Forelimb muscle (tissue), 1 donor: ENCODE data around the gene KRTAP4-12. TPM values are rescaled to one million over a fixed set of nuclear protein-coding genes. Genes with fewer than 3 reads are reported as not detected.
"Not testable (repeated sequence)": the region's sequence is repeated elsewhere in the genome, so short reads cannot be mapped to it uniquely, and the experiment has no call there.

Experiments used
- DNase-seq: peaks from one replicate; pipeline ENCODE4 v3.0.0-alpha.2; 2013; ENCODE audit warnings: low read depth
- polyA plus RNA-seq: library from polyadenylated mRNA; unstranded; fragments of 120-200 nt; gene quantifications from one replicate; pipeline ENCODE4 v1.2.1, GENCODE V29; 2013; ENCODE audit not compliant: insufficient read length

The KRTAP4-12 gene
- polyA plus RNA-seq, 1 donor, result not detected

DNA sequence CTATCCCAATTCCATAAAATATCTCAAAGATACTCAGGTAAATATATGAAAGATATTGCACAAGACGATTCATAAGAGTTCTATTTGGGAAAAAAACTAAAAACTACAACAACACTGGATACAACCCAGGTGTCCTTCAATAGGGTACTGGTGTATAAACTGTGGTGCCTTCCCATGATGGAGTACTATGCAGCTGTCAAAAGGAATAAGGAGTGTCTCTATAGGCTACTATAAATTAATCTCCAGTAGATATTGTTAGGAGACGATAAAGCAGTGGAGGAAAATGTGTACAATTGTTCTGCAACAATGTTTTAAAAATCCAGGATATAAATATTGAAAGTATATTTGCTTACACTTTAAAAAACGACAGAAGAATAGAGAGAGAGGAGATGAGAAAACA, 2.4 kb upstream of the KRTAP4-12 start:
- DNase-seq, result no peak

- no peak for DNase-seq
Observed at GRCh38 chr17:41125064-41125463, 1.1 kb upstream of the KRTAP4-12 start.

DNA sequence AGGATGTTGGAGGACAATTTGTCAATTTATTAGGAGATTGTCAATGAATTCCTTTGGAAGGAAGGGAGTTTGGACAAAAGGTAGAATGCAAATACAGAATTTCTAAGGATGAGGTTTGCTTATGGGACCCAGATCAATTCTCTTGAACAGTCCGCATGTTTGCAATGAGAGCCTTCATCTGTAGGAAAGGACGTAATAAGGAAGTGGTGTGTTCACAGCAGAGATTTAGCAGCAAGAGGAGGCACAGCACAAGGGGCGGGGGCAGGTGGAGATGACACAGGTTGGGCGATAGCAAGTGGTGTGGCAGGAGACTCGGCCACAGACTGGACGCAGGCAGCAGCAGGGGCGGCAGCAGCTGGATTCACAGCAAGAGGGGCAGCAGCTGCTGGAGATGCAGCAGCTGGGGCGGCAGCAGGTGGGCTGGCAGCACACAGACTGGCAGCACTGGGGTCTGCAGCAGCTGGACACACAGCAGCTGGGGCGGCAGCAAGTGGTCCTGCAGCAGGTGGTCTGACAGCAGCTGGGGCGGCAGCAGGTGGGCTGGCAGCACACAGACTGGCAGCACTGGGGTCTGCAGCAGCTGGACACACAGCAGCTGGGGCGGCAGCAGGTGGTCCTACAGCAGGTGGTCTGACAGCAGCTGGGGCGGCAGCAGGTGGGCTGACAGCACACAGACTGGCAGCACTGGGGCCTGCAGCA, 541 bp downstream of the KRTAP4-12 start:
- DNase-seq, result not testable (repeated sequence)

GRCh38 chr17:41121742-41122141, 2.2 kb downstream of the KRTAP4-12 start:
- DNase-seq, result no peak

DNA sequence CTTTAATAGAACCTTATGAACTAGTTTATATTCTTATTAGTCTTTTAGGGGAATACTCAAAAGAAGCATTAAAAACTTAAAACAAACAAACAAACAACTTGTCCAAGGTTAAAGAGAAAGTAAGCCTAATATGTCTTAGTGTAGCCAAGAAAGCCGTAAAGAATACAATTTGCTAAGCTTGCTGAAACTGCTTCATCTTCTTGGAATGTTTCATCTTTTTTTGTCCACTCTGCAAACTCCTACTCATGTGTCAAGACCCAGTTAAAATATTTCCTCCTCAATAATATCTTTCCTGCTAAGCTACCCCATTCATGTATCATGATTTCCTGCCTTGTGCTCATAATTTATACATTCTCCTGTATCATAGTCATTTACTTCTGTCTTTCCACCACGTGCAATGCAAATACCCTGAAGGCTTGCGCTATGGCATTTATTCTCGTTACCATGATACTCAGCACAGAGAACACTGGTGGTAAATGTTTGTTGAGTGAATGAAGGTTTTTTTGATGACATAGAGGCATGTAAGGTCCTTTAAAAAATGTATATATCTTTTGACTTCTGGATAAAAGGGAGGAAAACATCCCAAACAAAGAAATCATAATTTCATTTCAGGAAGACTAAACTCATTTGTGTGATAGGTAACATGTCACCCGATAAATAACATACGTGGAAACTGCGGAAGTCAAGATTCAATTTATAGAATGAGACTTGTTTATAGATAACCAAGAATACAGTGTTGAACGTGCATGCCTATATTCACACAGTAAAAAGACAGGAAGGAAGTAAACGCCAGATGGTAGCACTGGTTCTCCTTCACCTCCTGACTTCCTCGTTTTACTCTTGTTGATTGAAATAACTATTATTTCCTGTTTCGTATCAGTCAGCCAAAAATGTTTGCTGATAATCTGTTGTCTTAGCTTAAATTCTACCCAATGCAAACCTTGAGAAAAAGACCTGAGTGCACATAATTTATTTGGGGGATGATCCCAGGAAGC, 4.0 kb downstream of the KRTAP4-12 start:
- DNase-seq, result not testable (repeated sequence)

- no peak for DNase-seq
Observed at GRCh38 chr17:41118721-41119120, 5.3 kb downstream of the KRTAP4-12 start.

GRCh38 chr17:41117846-41118386, 6.1 kb downstream of the KRTAP4-12 start, which contains the start of gene KRTAP4-11:
Gene KRTAP4-11, minus strand, starts transcription at chr17:41118373. Its CDS starts 58 bp downstream, at chr17:41118315.
- not testable (repeated sequence) for DNase-seq

GRCh38 chr17:41116297-41116696, 7.7 kb downstream of the KRTAP4-12 start:
- DNase-seq, result no peak

- no peak for DNase-seq
Observed at GRCh38 chr17:41111151-41111885, 12.7 kb downstream of the KRTAP4-12 start.

DNA sequence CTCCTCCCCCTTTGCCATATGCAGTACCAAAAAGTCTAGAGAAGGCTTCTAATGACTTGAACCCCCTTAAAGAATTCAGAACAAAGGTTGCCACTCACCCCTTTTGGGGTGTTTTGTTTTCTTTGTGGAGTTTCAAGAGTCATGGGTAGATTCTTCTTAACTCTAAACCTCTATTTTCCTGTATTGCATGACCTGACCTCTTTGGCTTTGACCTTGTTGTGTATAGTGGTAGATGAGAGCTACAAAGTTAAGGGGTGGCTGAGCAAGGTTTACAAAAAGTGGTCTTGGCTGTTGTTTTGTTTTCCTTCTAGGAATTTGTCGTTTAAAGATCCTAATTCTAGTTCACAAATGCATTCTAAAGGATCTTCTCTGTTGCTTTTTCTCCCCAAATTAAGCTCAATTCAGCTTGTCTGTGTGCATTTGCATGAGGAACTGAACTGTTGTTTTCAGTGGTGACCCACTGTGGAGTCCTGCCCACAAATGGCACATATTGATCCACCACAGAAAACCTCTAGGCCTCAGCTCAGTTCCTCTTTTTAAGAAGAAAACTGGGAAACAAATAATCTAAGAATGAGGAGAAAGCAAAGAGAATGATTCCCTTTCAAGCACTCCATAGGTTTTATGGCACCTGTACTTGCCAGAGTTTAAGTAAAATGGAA, 15.1 kb downstream of the KRTAP4-12 start:
- DNase-seq, result not testable (repeated sequence)

GRCh38 chr17:41107941-41108450, 16.0 kb downstream of the KRTAP4-12 start:
- no peak for DNase-seq

GRCh38 chr17:41105347-41105746, 18.6 kb downstream of the KRTAP4-12 start, which contains the start of gene KRTAP4-9:
Gene KRTAP4-9, plus strand, starts transcription at chr17:41105389. Its CDS starts 0 bp downstream, at chr17:41105389.
- not testable (repeated sequence) for DNase-seq

- not testable (repeated sequence) for DNase-seq
Observed at GRCh38 chr17:41104386-41105038, 19.5 kb downstream of the KRTAP4-12 start.

DNA sequence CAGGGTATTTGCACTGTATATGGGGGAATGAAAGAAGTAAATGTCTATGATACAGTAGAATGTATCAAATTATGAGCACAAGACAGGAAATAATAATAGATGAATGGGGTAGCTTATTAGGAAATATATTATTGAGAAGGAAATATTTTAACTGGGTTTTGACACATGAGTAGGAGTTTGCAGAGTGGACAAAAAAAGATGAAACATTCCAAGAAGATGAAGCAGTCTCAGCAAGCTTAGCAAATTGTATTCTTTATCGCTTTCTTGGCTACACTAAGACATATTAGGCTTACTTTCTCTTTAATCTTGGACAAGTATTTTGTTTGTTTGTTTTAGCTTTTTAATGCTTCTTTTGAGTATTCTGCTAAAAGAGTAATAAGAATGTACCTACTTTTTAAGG, 20.1 kb downstream of the KRTAP4-12 start:
- DNase-seq, result no peak

GRCh38 chr17:41101586-41102259, 22.3 kb downstream of the KRTAP4-12 start, which contains the start of gene KRTAP4-16:
Gene KRTAP4-16, minus strand, starts transcription at chr17:41102209. Its CDS starts 0 bp downstream, at chr17:41102209.
- no peak for DNase-seq

DNA sequence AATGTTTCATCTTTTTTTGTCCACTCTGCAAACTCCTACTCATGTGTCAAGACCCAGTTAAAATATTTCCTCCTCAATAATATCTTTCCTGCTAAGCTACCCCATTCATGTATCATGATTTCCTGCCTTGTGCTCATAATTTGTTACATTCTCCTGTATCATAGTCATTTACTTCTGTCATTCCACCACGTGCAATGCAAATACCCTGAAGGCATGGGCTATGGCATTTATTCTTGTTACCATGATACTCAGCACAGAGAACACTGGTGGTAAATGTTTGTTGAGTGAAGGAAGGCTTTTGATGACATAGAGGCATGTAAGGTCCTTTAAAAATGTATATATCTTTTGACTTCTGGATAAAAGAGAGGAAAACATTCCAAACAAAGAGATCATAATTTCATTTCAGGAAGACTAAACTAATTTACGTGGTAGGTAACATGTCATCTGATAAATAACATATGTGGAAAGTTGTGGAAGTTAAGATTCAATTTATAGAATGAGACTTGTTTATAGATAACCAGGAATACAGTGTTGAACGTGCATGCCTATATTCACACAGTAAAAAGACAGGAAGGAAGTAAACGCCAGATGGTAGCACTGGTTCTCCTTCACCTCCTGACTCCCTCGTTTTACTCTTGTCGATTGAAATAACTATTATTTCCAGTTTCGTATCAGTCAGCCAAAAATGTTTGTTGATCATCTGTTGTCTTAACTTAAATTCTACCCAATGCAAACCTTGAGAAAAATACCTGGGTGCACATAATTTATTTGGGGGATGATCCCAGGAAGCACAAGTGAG, 24.1 kb downstream of the KRTAP4-12 start:
- not testable (repeated sequence) for DNase-seq

DNA sequence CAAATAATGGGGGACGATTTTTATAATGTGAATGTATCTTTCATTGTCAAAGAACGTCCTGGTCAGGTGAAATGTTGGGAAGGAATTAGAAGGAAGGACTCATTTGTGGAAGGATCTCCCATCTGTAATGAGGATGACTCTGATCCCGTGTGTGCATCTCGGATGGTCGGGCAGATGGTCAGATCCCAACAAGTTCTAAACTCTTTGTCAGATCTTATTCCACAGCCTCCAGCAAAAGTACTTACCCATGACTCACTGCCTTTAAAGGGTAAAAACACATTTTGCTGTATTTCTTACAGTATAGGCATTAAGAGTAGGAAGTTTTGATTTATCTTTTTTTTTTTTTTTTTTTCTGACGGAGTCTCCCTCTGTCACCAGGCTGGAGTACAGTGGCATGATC, 25.5 kb downstream of the KRTAP4-12 start:
- DNase-seq, result no peak

- no peak for DNase-seq
Observed at GRCh38 chr17:41098042-41098441, 25.9 kb downstream of the KRTAP4-12 start, which contains the start of gene KRTAP4-8. Gene KRTAP4-8, minus strand, starts transcription at chr17:41098142. Its CDS starts 58 bp downstream, at chr17:41098084.
